ENCODE results near the gene FGFBP3. TPM values are rescaled to one million over a fixed set of nuclear protein-coding genes. Genes with fewer than 3 reads are reported as not detected.

Gene FGFBP3
- polyA plus RNA-seq, 3 donors: 0.30 to 0.45 (median 0.32) TPM

GRCh38 chr10:91885362-91886079, 23.8 kb downstream of the FGFBP3 start:
- no peaks in the 10 kb centered on the region for H3K9me3 ChIP-seq (replicated peaks in 1 of 2; ENCODE audit: control insufficient read depth in 1 of 2, insufficient read depth in 1 of 2, low read length in 2 of 2)
- H3K4me3 ChIP-seq (replicated peaks in 1 of 3; ENCODE audit: low read depth in 2 of 3, low read length in 3 of 3): no peak overlapping the region
- H3K4me3 Mint-ChIP-seq: no peak overlapping the region
- intact Hi-C loops (cut with micrococcal nuclease): no loop called here
- no peak for DNase-seq
- H3K79me2 ChIP-seq (ENCODE audit: insufficient read depth, low read length): no peaks in the 10 kb centered on the region
- peaks cover 0 to 9% (median 3%) of the 10 kb centered on the region in 7 donors for H3K9me3 Mint-ChIP-seq
- TF ChIP-seq CTCF (IDR thresholded peaks at IDR 0.05): no peak
- WGBS (ENCODE audit: insufficient coverage): 100% methylated on average over 3 of the region's 9 CpGs
- peaks cover 5 to 28% of the 10 kb centered on the region in 2 donors for H3K27me3 ChIP-seq (ENCODE audit: control insufficient read depth in 2 of 2, insufficient read depth in 2 of 2, low read length in 2 of 2)
- peaks cover 8 to 13% of the 10 kb centered on the region in 2 donors for H3K4me1 ChIP-seq (ENCODE audit: control insufficient read depth in 1 of 2, insufficient read depth in 2 of 2, low read length in 2 of 2)
- no peak overlapping the region for H3K9ac ChIP-seq (ENCODE audit: insufficient read depth, low read length, poor library complexity, severe bottlenecking)
- peaks cover 18 to 33% (median 20%) of the 10 kb centered on the region in 3 donors for H3K27me3 Mint-ChIP-seq (ENCODE audit: low read depth in 3 of 3)
- H3K27ac Mint-ChIP-seq: no peak overlapping the region
- no peaks in the 10 kb centered on the region for H4K20me1 ChIP-seq (ENCODE audit: insufficient read depth, low read length)
- H3K36me3 Mint-ChIP-seq: peaks cover 3% of the 10 kb centered on the region in 2 donors
- H3K27ac ChIP-seq (ENCODE audit: low read depth in 1 of 2, low read length in 2 of 2): no peak overlapping the region
- H3K36me3 ChIP-seq (replicated peaks in 1 of 2; ENCODE audit: control insufficient read depth in 1 of 2, insufficient read depth in 2 of 2, low read length in 2 of 2): no peaks in the 10 kb centered on the region
- no peak overlapping the region for H3K4me2 ChIP-seq (replicated peaks; ENCODE audit: extremely low read depth, low read length, poor library complexity, severe bottlenecking)
- peaks cover 14% of the 10 kb centered on the region for H3K4me1 Mint-ChIP-seq
- no peak overlapping the region for H2AFZ ChIP-seq (ENCODE audit: insufficient read depth, low read depth, low read length, poor library complexity, severe bottlenecking)

GRCh38 chr10:91884536-91884935, 24.8 kb downstream of the FGFBP3 start:
- no peak overlapping the region for H2AFZ ChIP-seq (ENCODE audit: insufficient read depth, low read depth, low read length, poor library complexity, severe bottlenecking)
- intact Hi-C loops (cut with micrococcal nuclease): no loop called here

More at GRCh38 chr10:91884536-91884935, 24.8 kb downstream of the FGFBP3 start:
- Histone ChIP-seq H3K79me2 (ENCODE audit: insufficient read depth, low read length) (no peaks in the 10 kb centered on the region), H3K36me3 (replicated peaks in 1 of 2; ENCODE audit: control insufficient read depth in 1 of 2, insufficient read depth in 2 of 2, low read length in 2 of 2) (no peaks in the 10 kb centered on the region), H3K4me2 (replicated peaks; ENCODE audit: extremely low read depth, low read length, poor library complexity, severe bottlenecking) (no peak overlapping the region), H3K9me3 (replicated peaks in 1 of 2; ENCODE audit: control insufficient read depth in 1 of 2, insufficient read depth in 1 of 2, low read length in 2 of 2) (no peaks in the 10 kb centered on the region), H3K4me1 (ENCODE audit: control insufficient read depth in 1 of 2, insufficient read depth in 2 of 2, low read length in 2 of 2) (peaks cover 8 to 13% of the 10 kb centered on the region in 2 donors), H3K4me3 (replicated peaks in 1 of 3; ENCODE audit: low read depth in 2 of 3, low read length in 3 of 3) (no peak overlapping the region), H3K9ac (ENCODE audit: insufficient read depth, low read length, poor library complexity, severe bottlenecking) (no peak overlapping the region), H3K27me3 (ENCODE audit: control insufficient read depth in 2 of 2, insufficient read depth in 2 of 2, low read length in 2 of 2) (peaks cover 5 to 28% of the 10 kb centered on the region in 2 donors), H3K27ac (ENCODE audit: low read depth in 1 of 2, low read length in 2 of 2) (no peak overlapping the region), H4K20me1 (ENCODE audit: insufficient read depth, low read length) (no peaks in the 10 kb centered on the region)
- H3K27me3 Mint-ChIP-seq (ENCODE audit: low read depth in 3 of 3): peaks cover 18 to 33% (median 20%) of the 10 kb centered on the region in 3 donors
- H3K9me3 Mint-ChIP-seq: peaks cover 0 to 9% (median 3%) of the 10 kb centered on the region in 7 donors
- TF ChIP-seq CTCF (IDR thresholded peaks at IDR 0.05): no peak
- no peak for DNase-seq
- H3K36me3 Mint-ChIP-seq: peaks cover 3% of the 10 kb centered on the region in 2 donors
- H3K4me3 Mint-ChIP-seq: no peak overlapping the region
- no peak overlapping the region for H3K27ac Mint-ChIP-seq
- H3K4me1 Mint-ChIP-seq: peaks cover 14% of the 10 kb centered on the region
- no CpG with 5 or more reads among the region's 1 CpG for WGBS (ENCODE audit: insufficient coverage)

Measured in CD14-positive monocyte (primary cell).